ENCODE data around the gene TRIM67. TPM values are rescaled to one million over a fixed set of nuclear protein-coding genes. Genes with fewer than 3 reads are reported as not detected.

The TRIM67 gene
- total RNA-seq, 1 experiment from 2014 or later = not detected

GRCh38 chr1:231177226-231177625, 15.4 kb downstream of the TRIM67 start:
- Mint-ChIP-seq H3K36me3 (no peaks in the 10 kb centered on the region), H3K9me3 (peaks cover 18% of the 10 kb centered on the region), H3K4me1 (no peaks in the 10 kb centered on the region), H3K27ac (no peak overlapping the region), H3K4me3 (no peak overlapping the region), H3K27me3 (ENCODE audit: low read depth) (peaks cover 77% of the 10 kb centered on the region)
- TF ChIP-seq SOX15 (CRISPR knock-in tag; IDR thresholded peaks at IDR 0.05) (no peak), USF2 (CRISPR knock-in tag; IDR thresholded peaks at IDR 0.05) (no peak), ZSCAN18 (CRISPR knock-in tag; IDR thresholded peaks at IDR 0.05) (no peak), IRF1 (CRISPR knock-in tag; IDR thresholded peaks at IDR 0.05) (no peak), GTF2I (CRISPR knock-in tag; conservative IDR thresholded peaks at IDR 0.05) (no peak), E2F5 (CRISPR knock-in tag; IDR thresholded peaks at IDR 0.05) (no peak), ESRRA (CRISPR knock-in tag; IDR thresholded peaks at IDR 0.05; ENCODE audit: borderline replicate concordance) (no peak), AFF4 (CRISPR knock-in tag; IDR thresholded peaks at IDR 0.05; ENCODE audit: borderline replicate concordance) (no peak), NFYB (CRISPR knock-in tag; conservative IDR thresholded peaks at IDR 0.05; ENCODE audit: low read depth) (no peak), ZNF281 (CRISPR knock-in tag; IDR thresholded peaks at IDR 0.05) (no peak), CREM (CRISPR knock-in tag; IDR thresholded peaks at IDR 0.05) (no peak), STAT6 (CRISPR knock-in tag; conservative IDR thresholded peaks at IDR 0.05; ENCODE audit: low read depth) (no peak), SMAD4 (CRISPR knock-in tag; IDR thresholded peaks at IDR 0.05) (no peak), MYBL2 (CRISPR knock-in tag; IDR thresholded peaks at IDR 0.05) (no peak), ATF6 (CRISPR knock-in tag; IDR thresholded peaks at IDR 0.05) (no peak), GABPB1 (CRISPR knock-in tag; IDR thresholded peaks at IDR 0.05) (no peak), ZNF396 (CRISPR knock-in tag; IDR thresholded peaks at IDR 0.05; ENCODE audit: borderline replicate concordance) (no peak), NFATC4 (CRISPR knock-in tag; IDR thresholded peaks at IDR 0.05) (no peak)
- CTCF ChIA-PET = no interaction called here
- ATAC-seq (no peak), DNase-seq (ENCODE audit: low spot score) (no peak)
- POLR2A ChIA-PET = no interaction called here
